NB4 (cell line): ENCODE data around the gene PRR11.

ENCODE experiments used
- CTCF ChIP-seq: IDR thresholded peaks from one replicate; pipeline ENCODE4 v1.5.1; 2012; ENCODE audit warnings: low read depth, low read length
- MAX ChIP-seq: IDR thresholded peaks from 2 replicates; pipeline ENCODE4 v1.6.1; 2011; ENCODE audit warnings: low read depth, low read length

GRCh38 chr17:59154721-59155438 is 666 bp upstream of the PRR11 start, which contains the start of gene SKA2:
- TF ChIP-seq CTCF (no peak), MAX (no peak; the same call in 1 of the 2 replicates)
